NCI-H748 (cell line): ENCODE measurements around the gene LPO.

ENCODE experiments used
- DNase-seq: peaks from one replicate; lab custom pipeline; 2025; ENCODE audit not compliant: unreplicated experiment; lab: John Stamatoyannopoulos, UW

Gene LPO

GRCh38 chr17:58302919-58303585 lies 64.7 kb downstream of the LPO start:
- DNase-seq = no peak

- DNase-seq = peak; percentile 66
Observed at GRCh38 chr17:58303971-58304749, 65.8 kb downstream of the LPO start.

- no peak for DNase-seq
Observed at GRCh38 chr17:58304750-58305486, 66.5 kb downstream of the LPO start.

GRCh38 chr17:58305626-58306025 lies 67.2 kb downstream of the LPO start:
- DNase-seq = no peak

- no peak for DNase-seq
Observed at GRCh38 chr17:58306131-58306951, 68.0 kb downstream of the LPO start.

GRCh38 chr17:58307468-58308172 lies 69.2 kb downstream of the LPO start:
- DNase-seq = no peak

GRCh38 chr17:58308173-58308984 lies 70.0 kb downstream of the LPO start:
- DNase-seq = peak; percentile 36

GRCh38 chr17:58308985-58309917 lies 70.9 kb downstream of the LPO start:
- DNase-seq = no peak

- no peak for DNase-seq
Observed at GRCh38 chr17:58309918-58310259, 71.5 kb downstream of the LPO start.

GRCh38 chr17:58310511-58311428 lies 72.4 kb downstream of the LPO start:
- DNase-seq = no peak

GRCh38 chr17:58311429-58311894 lies 73.1 kb downstream of the LPO start:
- DNase-seq = no peak

- DNase-seq = no peak
Observed at GRCh38 chr17:58312021-58312630, 73.7 kb downstream of the LPO start.

GRCh38 chr17:58312829-58313228 lies 74.4 kb downstream of the LPO start:
- no peak for DNase-seq

GRCh38 chr17:58313815-58314705 lies 75.7 kb downstream of the LPO start:
- peak; percentile 25 for DNase-seq

- no peak for DNase-seq
Observed at GRCh38 chr17:58314706-58315015, 76.3 kb downstream of the LPO start.

- no peak for DNase-seq
Observed at GRCh38 chr17:58315281-58315711, 76.9 kb downstream of the LPO start.
